DMS79 treated with DMSO at 0.1 percent for 48 hours (cell line): ENCODE data around the gene CEMIP2.

ENCODE experiments used
- DNase-seq: peaks from one replicate; lab custom pipeline; 2025; lab: John Stamatoyannopoulos, UW

The CEMIP2 gene

GRCh38 chr9:71774920-71775319, 6.6 kb upstream of the CEMIP2 start:
- no peak for DNase-seq

GRCh38 chr9:71772726-71773125, 4.4 kb upstream of the CEMIP2 start:
- no peak for DNase-seq

DNA sequence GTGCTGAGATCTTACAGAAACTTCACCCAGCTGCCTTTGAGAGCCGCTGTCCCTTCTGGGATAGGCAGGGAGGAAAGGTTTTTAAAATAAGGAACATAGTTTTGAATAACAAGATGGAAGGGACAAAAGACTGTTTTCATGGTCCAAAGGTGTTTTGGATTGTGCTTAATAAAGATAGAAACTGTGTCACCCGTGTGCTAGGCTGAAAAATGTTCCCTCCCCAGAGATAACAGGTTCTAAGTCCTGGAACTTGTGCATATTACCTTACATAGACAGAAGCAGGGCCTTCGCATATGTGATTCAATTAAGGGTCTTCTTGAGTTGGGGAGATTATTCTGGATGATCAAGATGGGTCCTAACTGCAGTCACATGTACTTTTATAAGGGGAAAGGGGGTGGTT, 1.9 kb upstream of the CEMIP2 start:
- no peak for DNase-seq

- peak; percentile 13 for DNase-seq
These were observed 1.2 kb upstream of the CEMIP2 start for GRCh38 chr9:71769175-71770161.

GRCh38 chr9:71767776-71768321, 464 bp downstream of the CEMIP2 start:
- DNase-seq, result no peak

DNA sequence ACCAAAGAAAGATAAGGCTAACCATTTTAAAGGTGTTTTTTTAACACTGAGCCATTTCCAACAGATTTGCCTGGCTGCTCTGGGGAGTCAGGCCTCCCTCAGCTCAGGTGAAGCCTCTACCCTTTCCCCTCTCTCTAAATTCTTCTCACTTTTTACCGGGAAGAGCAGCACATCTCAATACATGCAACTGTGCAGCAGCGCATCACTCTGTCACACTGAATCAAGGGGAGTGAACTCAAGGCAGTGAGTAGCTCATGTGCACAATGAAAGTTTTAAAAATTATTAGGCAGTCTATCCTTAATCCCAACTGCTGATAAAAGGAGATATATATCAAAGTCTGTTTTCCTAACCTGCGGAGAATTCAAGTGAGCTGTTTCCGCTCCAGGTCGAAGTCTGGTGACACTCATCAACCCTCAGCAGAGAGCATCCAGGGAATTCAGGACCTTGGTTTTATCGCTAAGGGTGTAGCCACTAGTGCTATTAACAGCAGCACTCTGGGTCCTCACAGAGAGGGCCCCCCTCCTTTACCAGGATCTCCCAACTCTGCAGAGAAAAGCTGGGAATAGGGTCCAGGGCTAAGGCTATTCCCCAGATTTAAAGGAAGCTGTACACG, 1.0 kb downstream of the CEMIP2 start:
- DNase-seq, result no peak

- DNase-seq, result peak; percentile 10
These were observed 1.6 kb downstream of the CEMIP2 start for GRCh38 chr9:71766663-71767062.

DNA sequence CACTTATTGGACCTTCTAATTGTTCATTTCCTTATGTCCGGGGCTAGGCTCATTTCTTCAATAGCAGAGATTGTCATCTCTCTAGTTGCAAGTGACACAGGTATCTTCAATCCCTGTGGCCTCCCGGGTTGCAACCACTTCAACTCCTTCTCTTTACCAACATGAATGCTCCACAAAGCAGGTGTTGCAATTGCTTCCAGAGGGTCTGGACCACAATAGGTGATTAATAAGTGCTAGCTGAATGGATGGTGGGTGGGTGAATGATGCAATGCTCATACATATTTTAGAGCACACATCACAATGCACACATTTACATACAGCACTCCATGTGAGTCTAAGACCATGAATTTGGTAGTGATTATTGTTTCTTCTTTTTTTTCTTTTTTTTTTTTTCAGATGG, 2.6 kb downstream of the CEMIP2 start:
- DNase-seq, result no peak

DNA sequence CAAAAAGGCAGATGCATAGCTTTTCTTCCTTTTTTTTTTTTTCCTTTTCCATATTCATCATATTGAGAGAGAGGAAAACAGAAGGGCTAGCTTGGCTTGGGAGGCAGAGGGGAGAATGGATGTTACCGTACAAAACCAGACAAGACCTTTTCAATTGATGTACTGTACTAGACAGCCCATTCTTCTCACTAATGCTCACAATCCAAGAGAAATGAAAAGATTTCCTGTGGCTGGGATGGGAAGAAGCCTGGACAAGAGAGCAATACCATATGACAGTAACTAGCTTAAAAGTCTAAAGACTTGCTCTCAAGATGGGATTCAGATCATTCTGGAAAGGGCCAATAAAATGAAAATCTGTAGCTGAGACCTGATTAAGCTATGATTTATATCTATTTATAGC, 3.4 kb downstream of the CEMIP2 start:
- no peak for DNase-seq

- DNase-seq, result no peak
These were observed 3.9 kb downstream of the CEMIP2 start for GRCh38 chr9:71764463-71764862.

GRCh38 chr9:71763832-71764231, 4.5 kb downstream of the CEMIP2 start:
- no peak for DNase-seq

DNA sequence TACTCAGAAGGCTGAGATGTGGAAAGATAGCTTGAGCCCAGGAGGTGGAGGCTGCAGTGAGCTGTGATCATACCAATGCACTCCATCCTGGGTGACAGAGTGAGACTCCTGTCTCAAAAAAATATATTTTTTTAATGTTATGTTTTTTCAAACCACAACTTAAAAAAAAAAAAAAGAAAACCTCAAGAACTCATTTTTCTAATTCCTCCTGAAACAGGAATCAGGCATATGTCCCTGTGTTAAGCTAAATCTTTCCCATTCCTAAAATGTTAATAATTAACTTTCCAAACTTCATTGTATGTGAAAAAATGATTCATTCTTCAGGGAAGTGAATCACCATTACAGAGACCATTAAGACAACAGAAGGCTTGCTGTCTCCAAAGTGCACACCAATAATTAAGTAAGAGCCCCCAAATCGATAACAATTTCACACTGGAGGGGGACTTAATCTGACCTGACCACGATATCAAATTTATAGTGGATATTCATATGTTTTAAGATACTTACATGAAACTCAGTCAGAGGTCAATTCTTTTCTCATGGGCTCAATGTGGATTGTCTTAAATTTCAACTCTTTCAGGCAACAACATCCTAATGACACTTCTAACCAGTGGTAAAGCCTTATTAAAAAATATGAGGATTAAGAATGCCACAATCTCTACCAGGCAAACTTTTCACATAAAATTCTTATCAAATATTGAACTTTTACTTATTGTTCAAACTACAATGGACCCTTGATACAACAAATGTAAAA, 5.2 kb downstream of the CEMIP2 start:
- no peak for DNase-seq

DNA sequence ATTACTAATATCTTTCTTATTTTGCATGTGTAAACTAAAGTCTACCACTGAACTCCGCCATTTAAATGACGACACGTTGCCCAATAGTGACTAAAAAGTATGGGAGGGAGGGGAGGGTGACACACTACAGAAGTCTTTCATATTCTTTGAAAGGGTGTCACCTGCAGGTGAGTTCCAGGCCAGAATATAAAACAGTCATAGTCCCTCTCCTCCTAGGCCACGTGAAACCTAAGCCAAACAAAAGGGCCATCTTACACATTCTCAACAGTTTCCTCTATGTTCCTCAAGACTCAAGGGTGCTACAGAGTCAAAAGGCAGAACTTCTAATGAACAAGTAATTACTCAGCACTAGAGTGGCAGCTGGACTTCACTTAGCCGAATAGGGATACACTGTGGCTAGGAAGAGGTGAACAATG, 6.4 kb downstream of the CEMIP2 start:
- DNase-seq, result peak; percentile 90

- peak; percentile 30 for DNase-seq
These were observed 7.4 kb downstream of the CEMIP2 start for GRCh38 chr9:71760901-71761300.

GRCh38 chr9:71758785-71759184, 9.5 kb downstream of the CEMIP2 start:
- DNase-seq, result peak; percentile 66

- DNase-seq, result peak; percentile 20
These were observed 10.0 kb downstream of the CEMIP2 start for GRCh38 chr9:71758277-71758676.

DNA sequence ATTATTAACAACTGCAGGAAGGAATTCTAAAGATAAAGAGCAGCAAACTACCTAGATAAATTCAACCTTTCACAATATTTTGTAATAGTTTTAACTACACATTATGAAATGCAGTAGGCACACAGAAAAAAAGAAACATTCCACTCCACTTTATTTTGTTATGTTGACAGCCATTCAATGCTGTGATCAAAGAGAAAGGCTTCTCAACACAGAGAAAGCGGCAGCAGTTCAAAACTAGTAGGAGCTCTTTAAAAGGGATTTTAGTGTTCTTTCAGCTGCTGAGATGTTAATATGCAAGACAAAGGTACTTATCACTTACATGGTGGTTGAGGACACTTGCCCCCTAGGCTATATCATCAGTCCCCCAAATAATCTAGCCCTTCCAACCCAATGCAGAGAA, 11.6 kb downstream of the CEMIP2 start:
- no peak for DNase-seq

DNA sequence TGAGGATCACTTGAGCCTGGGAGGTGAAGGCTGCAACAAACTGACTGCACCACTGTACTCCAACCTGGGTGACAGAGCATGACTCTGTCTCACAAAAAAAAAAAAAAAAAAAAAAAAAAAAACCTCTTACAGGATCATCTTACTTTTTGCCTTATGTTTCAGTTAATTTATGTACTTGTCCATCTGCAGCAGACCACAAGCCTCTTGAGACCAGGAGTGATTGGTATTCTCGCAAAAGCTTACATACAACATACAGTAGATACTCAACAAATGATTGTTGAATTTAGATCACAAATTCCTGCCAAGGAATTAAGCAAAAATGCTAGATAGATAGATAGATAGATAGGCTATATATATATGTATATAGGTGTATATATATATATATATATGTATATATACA, 12.4 kb downstream of the CEMIP2 start:
- peak; percentile 7 for DNase-seq

DNA sequence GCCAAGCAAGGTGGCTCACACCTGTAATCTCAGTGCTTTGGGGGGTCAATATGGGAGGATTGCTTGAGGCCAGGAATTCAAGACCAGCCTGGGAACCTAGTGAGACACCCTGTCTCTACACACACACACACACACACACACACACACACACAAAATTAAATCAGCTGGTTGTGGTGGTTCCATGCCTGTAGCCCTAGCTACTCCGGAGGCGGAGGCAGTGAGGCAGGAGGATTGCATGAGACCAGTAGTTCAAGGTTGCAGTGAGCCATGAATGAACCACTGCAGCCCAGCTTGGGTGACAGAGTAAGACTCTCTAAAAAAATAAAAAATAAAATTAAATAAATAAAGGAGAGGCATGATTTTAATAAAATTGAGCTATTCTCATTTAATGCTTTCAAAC, 13.1 kb downstream of the CEMIP2 start:
- DNase-seq, result no peak

DNA sequence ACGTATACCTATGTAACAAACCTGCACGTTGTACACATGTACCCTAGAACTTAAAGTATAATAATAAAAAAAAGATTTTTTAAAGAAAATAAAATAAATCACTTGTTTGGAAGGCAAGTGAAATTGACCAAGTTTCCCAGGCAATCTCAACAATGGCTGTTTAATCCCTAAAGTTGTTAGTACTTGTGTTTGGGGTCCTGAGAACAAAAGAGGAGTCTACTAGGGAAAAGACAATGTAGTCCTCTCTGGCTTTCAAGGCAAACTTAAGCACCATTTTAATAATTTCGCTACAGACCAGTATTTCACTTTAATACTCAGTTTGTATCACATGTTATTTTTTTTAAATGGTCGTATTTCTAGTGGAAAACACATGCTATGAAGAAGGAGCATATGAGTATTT, 14.2 kb downstream of the CEMIP2 start:
- no peak for DNase-seq

DNA sequence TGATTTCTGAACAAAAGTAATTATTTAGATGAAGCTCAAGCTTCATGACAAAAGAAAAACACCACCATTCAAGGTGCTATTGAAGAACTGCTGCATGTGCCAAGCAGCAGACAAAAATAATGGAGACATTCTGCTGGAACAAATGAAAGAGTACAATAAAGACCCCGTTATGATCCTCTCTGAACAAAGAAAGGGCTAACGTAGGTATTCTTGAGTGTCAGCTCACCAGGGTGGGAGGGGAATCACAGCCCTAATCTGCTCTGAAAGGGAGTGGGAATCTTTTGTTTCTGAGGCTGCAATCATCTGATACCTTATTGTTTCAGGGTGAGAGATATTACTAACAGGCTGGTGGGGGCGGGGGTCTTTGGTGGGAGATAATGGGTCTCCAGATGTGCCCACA, 15.4 kb downstream of the CEMIP2 start:
- no peak for DNase-seq

DNA sequence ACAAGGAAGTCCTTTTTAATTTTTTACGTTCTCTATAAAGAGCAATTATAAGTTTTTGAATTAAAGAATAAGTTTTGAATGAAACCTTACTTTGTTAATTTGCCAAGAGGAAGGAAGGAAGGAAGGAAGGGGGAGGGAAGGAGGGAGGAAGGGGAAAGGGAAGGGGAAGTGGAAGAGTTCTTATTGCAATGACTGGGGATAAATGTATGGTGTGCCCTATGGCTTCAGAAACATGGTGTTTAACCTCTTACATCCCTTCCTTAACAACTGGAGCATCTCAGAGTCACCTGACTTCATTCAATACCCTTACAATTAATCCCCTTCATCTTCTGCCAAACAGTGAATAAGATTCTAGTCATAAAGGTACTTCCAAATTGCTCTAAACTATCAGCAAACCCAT, 16.0 kb downstream of the CEMIP2 start:
- DNase-seq, result no peak
